ENCODE data around the gene ZMYM4. TPM values are rescaled to one million over a fixed set of nuclear protein-coding genes. Genes with fewer than 3 reads are reported as not detected.
A peak's percentile ranks its signal among the peaks of the same experiment; 100 is the strongest.
"Not testable (repeated sequence)": the region's sequence is repeated elsewhere in the genome, so short reads cannot be mapped to it uniquely, and the experiment has no call there.

ZMYM4 gene
- polyA plus RNA-seq, 2 of the 4 experiments (the other 2 are of a cell fraction) = 12.2 to 36.3 TPM

GRCh38 chr1:35377555-35377954, 109.0 kb downstream of the ZMYM4 start (continued):
- no peak for TF ChIP-seq CEBPB (IDR thresholded peaks at IDR 0.05)
- no peak for TF ChIP-seq RNF2 (IDR thresholded peaks at IDR 0.05; ENCODE audit: borderline replicate concordance, low read depth)

- no peak for DNase-seq (ENCODE audit: low read depth in 1 of 2, low spot score in 1 of 2)
- ChIA-PET POLR2A (no interaction called here), CTCF (no interaction called here)
- no peak overlapping the region for H3K27ac ChIP-seq
- H3K4me2 ChIP-seq = no peak overlapping the region
- H3K9me3 ChIP-seq = no peaks in the 10 kb centered on the region
- no peak for ATAC-seq
- TF ChIP-seq MAZ (IDR thresholded peaks at IDR 0.05; ENCODE audit: borderline replicate concordance, low read depth, low read length) (no peak), HDAC2 (IDR thresholded peaks at IDR 0.05) (no peak)
- H3K4me1 ChIP-seq = no peaks in the 10 kb centered on the region
- no peak for FAIRE-seq
- H3K4me3 ChIP-seq = no peak overlapping the region
- WGBS (ENCODE audit: missing lambda C conversion rate) = 91% methylated on average over 16 of the region's 16 CpGs
These were observed 111.0 kb downstream of the ZMYM4 start for GRCh38 chr1:35379317-35380000.

GRCh38 chr1:35380111-35380510, 111.6 kb downstream of the ZMYM4 start:
- CTCF ChIA-PET; H3K4me1 ChIP-seq; ATAC-seq; FAIRE-seq; H3K4me3 ChIP-seq; POLR2A ChIA-PET; H3K9me3 ChIP-seq; DNase-seq (ENCODE audit: low read depth in 1 of 2, low spot score in 1 of 2); H3K4me2 ChIP-seq; H3K27ac ChIP-seq: not testable (repeated sequence)
- peak; percentile 67 for TF ChIP-seq ZC3H11A (IDR thresholded peaks at IDR 0.05)
- 97% methylated on average over 6 of the region's 6 CpGs for WGBS (ENCODE audit: missing lambda C conversion rate)

GRCh38 chr1:35382107-35382506, 113.6 kb downstream of the ZMYM4 start:
- Histone ChIP-seq H3K4me1 (no peaks in the 10 kb centered on the region), H3K9me3 (no peaks in the 10 kb centered on the region), H3K4me2 (no peak overlapping the region), H3K27ac (no peak overlapping the region), H3K4me3 (no peak overlapping the region)
- WGBS (ENCODE audit: missing lambda C conversion rate) = 88% methylated on average over 4 of the region's 4 CpGs
- no peak for TF ChIP-seq ATOH8 (CRISPR knock-in tag; IDR thresholded peaks at IDR 0.05; ENCODE audit: low read depth)
- no peak for TF ChIP-seq CBX2 (IDR thresholded peaks at IDR 0.05; ENCODE audit: borderline replicate concordance, low read depth)
- TF ChIP-seq NR3C1 (IDR thresholded peaks at IDR 0.05) = no peak
- no peak for TF ChIP-seq CHD2 (IDR thresholded peaks at IDR 0.05; ENCODE audit: low read length, partially characterized antibody)
- no peak for TF ChIP-seq RNF2 (IDR thresholded peaks at IDR 0.05; ENCODE audit: borderline replicate concordance, low read depth)
- no peak for TF ChIP-seq EHF (CRISPR knock-in tag; IDR thresholded peaks at IDR 0.05)
- ChIA-PET POLR2A (no interaction called here), CTCF (no interaction called here)
- no peak for ATAC-seq
- no peak for FAIRE-seq
- DNase-seq (ENCODE audit: low read depth in 1 of 2, low spot score in 1 of 2) = no peak

- FAIRE-seq = no peak
- Histone ChIP-seq H3K9me3 (no peaks in the 10 kb centered on the region), H3K4me2 (no peak overlapping the region), H3K4me3 (no peak overlapping the region), H3K4me1 (no peaks in the 10 kb centered on the region), H3K27ac (no peak overlapping the region)
- ChIA-PET POLR2A (no interaction called here), CTCF (no interaction called here)
- no peak for DNase-seq (ENCODE audit: low read depth in 1 of 2, low spot score in 1 of 2)
- 92% methylated on average over 7 of the region's 7 CpGs for WGBS (ENCODE audit: missing lambda C conversion rate)
- ATAC-seq = no peak
- no peak for TF ChIP-seq BCL3 (IDR thresholded peaks at IDR 0.05)
- TF ChIP-seq NFE2L2 (conservative IDR thresholded peaks at IDR 0.05; ENCODE audit: low read length) = no peak
- no peak for TF ChIP-seq ZC3H11A (IDR thresholded peaks at IDR 0.05)
- TF ChIP-seq GATA3 (IDR thresholded peaks at IDR 0.05; ENCODE audit: borderline replicate concordance) = no peak
- no peak for TF ChIP-seq CBX2 (IDR thresholded peaks at IDR 0.05; ENCODE audit: borderline replicate concordance, low read depth)
- no peak for TF ChIP-seq FOSB (CRISPR knock-in tag; IDR thresholded peaks at IDR 0.05)
- TF ChIP-seq E2F6 (IDR thresholded peaks at IDR 0.05; ENCODE audit: borderline replicate concordance, low read depth) = no peak
- no peak for TF ChIP-seq POLR2AphosphoS2 (conservative IDR thresholded peaks at IDR 0.05; ENCODE audit: low read length)
- no peak for TF ChIP-seq MAZ (IDR thresholded peaks at IDR 0.05; ENCODE audit: borderline replicate concordance, low read depth, low read length)
- no peak for TF ChIP-seq ZFP36 (IDR thresholded peaks at IDR 0.05; ENCODE audit: borderline replicate concordance, partially characterized antibody)
These were observed 117.8 kb downstream of the ZMYM4 start for GRCh38 chr1:35386290-35386689.

Measured in A549 (cell line).